ENCODE results near the gene GABARAPL1.
"Not testable (repeated sequence)": the region's sequence is repeated elsewhere in the genome, so short reads cannot be mapped to it uniquely, and the experiment has no call there.

The GABARAPL1 gene

DNA sequence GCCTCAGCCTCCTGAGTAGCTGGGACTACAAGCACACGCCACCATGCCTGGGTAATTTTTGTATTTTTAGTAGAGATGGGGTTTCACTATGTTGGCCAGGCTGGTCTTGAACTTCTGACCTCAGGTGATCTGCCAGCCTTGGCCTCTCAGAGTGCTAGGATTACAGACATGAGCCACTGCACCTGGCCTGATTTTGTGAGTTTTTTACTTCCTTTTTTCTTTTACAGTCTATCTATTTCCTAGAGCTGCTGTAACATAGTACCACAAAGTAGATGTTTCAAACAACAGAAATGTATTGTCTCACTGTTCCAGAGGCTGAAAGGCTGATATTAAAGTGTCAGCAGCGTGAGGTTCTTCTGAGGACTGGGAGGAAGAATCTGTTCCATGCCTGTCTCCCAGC is 8.2 kb upstream of the GABARAPL1 start:
- DNase-seq = not testable (repeated sequence)

DNA sequence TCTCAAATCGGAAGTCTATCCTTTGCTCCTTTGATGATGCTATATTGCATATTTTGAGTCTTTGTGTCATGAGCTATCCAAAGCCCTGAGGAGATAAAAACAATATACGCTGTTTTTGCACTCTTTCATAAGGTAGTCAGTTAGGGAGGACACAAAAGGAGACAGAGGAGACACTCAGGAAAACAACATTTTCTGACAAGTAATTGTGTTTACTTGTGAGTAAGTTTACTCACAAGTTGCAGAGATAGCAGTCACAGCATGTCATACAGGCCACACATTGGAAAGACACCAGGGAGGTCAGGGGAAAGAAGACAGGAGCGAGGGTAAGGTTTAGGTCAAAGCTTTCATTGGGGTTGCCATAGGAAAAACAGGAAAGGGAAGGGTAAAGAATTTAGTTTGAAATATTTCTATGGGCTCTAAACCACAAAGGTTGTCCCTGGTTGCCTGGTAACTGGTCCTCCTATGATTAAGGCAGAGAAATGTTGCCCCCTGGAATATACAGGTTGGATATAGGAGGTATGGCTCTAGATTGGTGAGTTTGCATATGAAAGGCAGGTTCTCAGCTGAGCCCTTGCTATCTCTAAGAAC is 7.4 kb upstream of the GABARAPL1 start:
- no peak for DNase-seq

DNA sequence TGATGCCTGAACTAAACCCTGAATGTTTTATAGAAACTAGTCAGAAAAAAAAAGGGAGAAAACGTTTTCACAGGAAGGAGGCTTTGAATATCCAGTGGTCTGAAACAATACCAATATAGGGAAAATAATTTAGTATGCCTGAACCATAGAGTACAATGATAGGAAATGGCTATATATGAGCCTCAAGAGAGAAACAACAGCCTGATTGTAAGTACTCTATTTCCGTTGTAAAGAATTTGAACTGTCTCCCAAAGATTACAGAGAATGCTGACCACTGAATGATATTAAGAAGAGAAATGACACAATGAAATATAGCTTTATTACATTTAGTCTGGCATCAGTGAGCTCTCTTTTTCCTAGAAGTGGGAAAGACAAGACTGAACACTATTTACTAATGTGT is 5.5 kb upstream of the GABARAPL1 start:
- DNase-seq = no peak

DNA sequence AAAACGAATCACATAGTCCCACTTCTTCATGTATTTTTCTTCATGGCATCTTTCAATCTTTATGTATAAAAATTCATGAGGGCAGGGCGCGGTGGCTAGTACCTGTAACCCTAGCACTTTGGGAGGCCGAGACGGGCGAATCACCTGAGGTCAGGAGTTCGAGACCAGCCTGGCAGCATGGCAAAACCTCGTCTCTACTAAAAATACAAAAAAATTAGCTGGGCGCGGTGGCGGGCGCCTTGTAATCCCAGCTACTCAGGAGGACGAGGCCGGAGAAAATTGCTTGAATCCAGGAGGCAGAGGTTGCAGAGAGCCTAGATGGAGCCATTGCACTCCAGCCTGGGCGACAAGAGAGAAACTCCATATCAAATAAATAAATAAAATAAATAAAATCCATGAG is 2.5 kb upstream of the GABARAPL1 start:
- no peak for DNase-seq

GRCh38 chr12:10211101-10211939 is 1.4 kb upstream of the GABARAPL1 start:
- DNase-seq = no peak

- peak; percentile 60 for DNase-seq
Measured at GRCh38 chr12:10211940-10212738, 538 bp upstream of the GABARAPL1 start.

GRCh38 chr12:10213168-10214135 is 775 bp downstream of the GABARAPL1 start:
- DNase-seq = peak; percentile 40

- DNase-seq = no peak
Measured at GRCh38 chr12:10214136-10214894, 1.6 kb downstream of the GABARAPL1 start.

DNA sequence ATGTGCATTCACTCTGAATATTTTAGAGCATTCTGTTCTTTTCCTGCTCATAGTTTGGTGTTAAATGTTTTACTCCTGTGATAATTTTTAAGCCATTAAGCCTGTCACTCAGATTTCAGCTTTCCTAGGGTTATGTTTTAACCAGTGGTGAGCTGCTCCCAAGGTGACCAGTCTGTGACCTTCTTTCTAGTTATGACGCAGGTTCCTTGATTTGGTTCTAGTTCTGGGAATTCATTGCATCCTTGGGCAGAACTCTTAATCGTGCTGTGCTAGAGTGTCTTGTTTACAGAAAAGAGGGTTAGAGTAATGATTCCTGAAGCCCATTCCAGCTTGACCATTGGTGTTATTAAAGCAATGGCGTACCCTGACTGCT is 2.2 kb downstream of the GABARAPL1 start:
- DNase-seq = no peak

DNA sequence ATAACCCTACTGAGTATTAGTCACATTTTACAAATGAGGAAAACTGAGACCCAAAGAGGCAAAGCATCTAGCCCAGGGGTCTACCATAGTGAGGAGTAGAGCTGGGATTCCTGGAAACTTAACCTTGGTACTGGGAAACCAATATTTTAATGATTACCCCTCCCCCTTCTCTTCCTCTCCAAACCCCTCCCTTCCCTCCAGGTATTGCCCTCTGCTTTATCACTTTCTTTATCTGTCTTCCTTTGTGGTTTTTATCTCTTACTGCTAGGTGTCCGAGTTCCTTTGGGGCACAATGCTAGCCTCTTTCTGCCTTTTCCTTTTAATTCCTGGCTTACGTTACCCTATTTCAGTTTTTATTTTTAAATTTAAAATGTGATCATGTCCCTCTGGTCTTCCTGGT is 2.8 kb downstream of the GABARAPL1 start:
- no peak for DNase-seq

DNA sequence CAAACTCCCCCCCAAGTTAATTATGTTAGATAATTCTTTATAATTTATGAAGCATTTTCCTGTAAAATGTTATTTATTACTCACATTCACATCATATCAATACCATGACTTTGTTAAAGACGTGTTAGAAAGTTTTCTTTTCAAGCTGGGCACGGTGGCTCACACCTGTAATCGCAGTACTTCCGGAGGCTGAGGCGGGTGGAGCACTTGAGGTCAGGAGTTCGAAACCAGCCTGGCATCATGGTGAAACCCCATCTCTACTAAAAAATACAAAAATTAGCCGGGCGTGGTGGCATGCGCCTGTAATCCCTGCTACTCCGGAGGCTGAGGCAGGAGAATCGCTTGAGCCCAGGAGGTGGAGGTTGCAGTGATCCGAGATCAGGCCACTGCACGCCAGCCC is 3.3 kb downstream of the GABARAPL1 start:
- DNase-seq = not testable (repeated sequence)

DNA sequence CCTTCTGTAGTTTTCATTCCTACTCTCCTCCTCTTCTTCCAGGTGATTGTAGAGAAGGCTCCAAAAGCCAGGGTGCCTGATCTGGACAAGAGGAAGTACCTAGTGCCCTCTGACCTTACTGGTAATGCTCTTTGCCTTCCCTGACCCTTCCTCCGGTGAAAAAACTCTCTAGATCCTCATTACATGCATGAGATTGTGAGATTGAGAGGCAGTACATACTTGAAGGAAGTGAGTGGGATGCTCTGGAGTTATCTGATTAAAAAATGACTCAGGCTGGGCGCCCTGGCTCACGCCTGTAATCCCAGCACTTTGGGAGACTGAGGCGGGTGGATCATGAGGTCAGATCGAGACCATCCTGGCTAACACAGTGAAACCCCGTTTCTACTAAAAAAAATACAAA is 5.3 kb downstream of the GABARAPL1 start:
- no peak for DNase-seq

DNA sequence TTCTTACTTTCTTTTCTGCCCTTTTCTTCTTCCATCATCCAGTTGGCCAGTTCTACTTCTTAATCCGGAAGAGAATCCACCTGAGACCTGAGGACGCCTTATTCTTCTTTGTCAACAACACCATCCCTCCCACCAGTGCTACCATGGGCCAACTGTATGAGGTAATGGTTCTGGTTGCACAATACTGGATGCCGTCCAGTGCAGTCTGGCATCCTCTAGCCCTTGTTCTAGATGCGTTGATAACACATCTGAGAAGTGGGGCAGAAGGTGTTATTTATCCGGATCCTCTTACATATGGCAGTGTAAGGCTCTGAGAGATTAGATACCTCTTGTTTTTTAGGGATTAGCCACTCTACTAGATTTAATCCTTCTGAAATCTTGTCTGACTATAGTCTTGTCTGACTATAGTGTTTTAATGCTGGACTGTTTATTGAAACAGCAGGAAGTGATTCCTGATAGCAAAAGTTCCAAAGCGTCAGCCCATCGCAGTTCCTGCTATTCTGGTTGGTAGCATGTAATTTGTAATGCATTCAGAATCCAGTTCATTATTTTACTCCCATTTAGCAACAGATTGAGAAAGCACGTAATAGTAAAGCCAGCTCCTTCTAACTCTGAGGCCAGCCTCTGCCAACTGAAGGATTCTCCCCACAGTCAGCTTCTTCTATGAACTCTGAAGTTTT is 7.9 kb downstream of the GABARAPL1 start:
- no peak for DNase-seq

- DNase-seq = no peak
Measured at GRCh38 chr12:10221846-10222245, 9.2 kb downstream of the GABARAPL1 start.

- DNase-seq = no peak
Measured at GRCh38 chr12:10223208-10223607, 10.5 kb downstream of the GABARAPL1 start.

DNA sequence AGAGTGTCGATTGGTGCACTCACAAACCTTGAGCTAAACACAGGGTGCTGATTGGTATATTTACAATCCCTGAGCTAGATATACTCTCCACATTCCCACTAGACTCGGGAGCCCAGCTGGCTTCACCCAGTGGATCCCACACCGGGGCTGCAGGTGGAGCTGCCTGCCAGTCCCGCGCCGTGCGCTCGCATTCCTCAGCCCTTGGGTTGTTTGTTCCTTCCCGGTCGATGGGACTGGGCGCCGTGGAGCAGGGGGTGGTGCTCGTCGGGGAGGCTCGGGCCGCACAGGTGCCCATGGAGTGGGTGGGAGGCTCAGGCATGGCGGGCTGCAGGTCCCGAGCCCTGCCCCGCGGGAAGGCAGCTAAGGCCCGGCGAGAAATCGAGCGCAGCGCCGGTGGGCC is 12.7 kb downstream of the GABARAPL1 start:
- not testable (repeated sequence) for DNase-seq

- no peak for DNase-seq
Measured at GRCh38 chr12:10226086-10226485, 13.4 kb downstream of the GABARAPL1 start.

- DNase-seq = no peak
Measured at GRCh38 chr12:10226731-10227130, 14.1 kb downstream of the GABARAPL1 start.

- DNase-seq = no peak
Measured at GRCh38 chr12:10227648-10228047, 15.0 kb downstream of the GABARAPL1 start.

GRCh38 chr12:10234562-10234961 is 21.9 kb downstream of the GABARAPL1 start:
- no peak for DNase-seq

Data from NCI-H748 treated with DMSO at 0.1 percent for 48 hours (cell line).